GM19372 (cell line): ENCODE data around the gene SLC40A1.
A peak's percentile ranks its signal among the peaks of the same experiment; 100 is the strongest.
"Not testable (repeated sequence)": the region's sequence is repeated elsewhere in the genome, so short reads cannot be mapped to it uniquely, and the experiment has no call there.

Experiments used
- ATAC-seq: cut with Tn5 transposase; IDR thresholded peaks from one replicate; pipeline ENCODE4 v1.9.1; 2021; ENCODE audit warnings: mild to moderate bottlenecking, low read depth, moderate library complexity; ENCODE audit not compliant: unreplicated experiment

Gene SLC40A1

GRCh38 chr2:189601652-189602051 lies 21.1 kb upstream of the SLC40A1 start:
- not testable (repeated sequence) for ATAC-seq

DNA sequence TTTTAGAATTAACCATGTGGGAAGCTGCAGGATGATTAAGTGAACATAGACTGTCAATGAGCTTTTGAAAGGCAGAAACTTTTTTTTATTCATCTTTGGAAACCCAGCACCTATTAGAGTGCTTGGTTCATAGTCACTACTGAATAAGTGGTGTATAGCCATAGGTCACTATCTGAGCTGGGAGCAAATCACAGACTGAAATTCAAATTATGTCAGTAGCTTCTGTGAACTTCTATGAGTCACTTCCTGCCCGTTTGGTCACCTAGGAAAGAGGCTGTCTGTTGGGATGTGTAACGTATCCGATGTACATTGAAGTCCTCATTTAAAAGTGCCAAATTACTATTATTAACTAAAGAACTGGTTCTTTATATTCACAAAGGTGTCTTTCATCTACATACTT lies 20.5 kb upstream of the SLC40A1 start:
- ATAC-seq = no peak

- ATAC-seq = no peak
Observed at GRCh38 chr2:189599245-189599644, 18.7 kb upstream of the SLC40A1 start.

- no peak for ATAC-seq
Observed at GRCh38 chr2:189595417-189595816, 14.8 kb upstream of the SLC40A1 start.

- no peak for ATAC-seq
Observed at GRCh38 chr2:189594305-189594704, 13.7 kb upstream of the SLC40A1 start.

DNA sequence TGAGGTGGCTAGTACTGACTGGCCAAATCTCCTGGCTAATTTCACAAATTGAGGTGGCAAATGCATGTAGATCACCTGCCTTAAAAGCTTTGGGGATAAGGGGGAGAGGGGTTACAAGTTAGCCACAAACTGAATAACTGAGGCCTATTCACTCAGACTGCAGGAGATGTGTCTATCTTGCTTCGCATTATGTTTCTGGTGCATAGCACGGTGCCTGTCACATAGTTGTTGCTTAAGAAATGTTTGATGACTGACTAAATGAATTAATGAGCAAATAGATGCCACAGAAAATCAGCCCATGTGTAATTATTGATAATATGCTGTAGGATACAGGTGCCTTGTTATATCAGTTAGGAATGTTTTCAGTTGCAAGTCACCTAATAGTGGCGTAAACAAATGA lies 12.5 kb upstream of the SLC40A1 start:
- ATAC-seq = no peak

GRCh38 chr2:189592353-189592984 lies 11.9 kb upstream of the SLC40A1 start:
- no peak for ATAC-seq

DNA sequence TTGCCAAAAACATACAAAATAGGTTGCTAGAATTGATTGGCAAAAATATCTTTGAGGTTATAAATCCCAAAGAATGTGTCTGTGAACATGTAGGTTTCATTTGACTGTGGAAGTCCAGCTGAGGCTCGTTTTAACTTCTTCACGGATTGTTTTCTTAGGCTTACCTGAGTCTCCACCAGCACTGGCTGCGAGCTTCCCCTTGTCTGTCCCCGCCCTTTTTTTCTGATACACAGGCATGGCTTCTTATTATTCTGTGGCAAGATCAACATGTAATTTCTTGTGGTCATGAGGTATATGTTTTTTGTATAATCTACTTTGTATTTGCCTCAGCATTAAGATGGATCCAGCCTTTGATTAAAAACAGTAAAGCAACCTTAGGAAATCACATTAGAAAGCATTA lies 7.2 kb upstream of the SLC40A1 start:
- ATAC-seq = no peak

GRCh38 chr2:189585226-189585756 lies 4.7 kb upstream of the SLC40A1 start:
- ATAC-seq = no peak

GRCh38 chr2:189584686-189585085 lies 4.1 kb upstream of the SLC40A1 start:
- no peak for ATAC-seq

DNA sequence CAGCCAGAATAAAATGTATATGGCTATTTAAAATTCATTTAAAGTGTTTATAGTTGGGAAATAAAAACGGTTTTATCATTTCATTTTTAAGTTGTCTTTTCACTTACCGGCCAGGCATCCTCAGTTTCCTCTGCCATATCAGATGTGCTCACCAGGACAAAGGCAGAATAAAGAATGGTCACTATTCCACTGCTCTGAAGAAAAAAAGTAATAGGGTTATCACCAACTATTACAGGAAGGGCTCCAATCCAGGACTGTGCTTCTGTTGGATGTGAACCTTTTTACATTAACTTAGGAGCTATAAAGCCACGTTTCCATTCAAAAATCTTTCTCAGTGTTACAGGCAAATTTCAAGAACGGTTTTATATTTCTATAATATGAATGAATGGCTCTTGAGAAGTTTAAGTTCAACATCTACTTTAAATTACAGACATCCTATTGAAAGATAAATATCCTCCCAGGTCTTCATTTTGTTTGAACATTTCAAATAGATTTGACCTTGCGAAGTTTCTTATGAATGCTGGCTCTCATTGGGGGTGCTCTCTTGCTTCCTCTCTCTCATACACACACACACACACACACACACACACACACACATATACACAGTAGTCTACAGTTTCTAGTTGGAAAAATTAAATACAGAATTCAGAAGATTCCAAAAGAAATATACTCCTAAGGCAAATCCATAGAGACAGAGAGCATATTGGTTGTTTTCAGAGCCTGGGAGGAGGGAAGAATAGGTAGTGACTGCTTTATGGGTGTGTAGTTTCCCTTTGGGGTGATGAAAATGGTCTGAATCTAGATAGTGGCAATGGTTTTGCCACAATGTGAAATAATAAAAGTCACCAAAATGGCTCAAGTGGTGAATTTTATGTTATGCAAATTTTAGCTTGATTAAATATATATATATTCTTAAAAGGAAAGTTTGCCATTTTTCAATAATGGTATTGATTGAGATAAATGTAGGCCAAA lies 2.9 kb upstream of the SLC40A1 start:
- ATAC-seq = no peak

DNA sequence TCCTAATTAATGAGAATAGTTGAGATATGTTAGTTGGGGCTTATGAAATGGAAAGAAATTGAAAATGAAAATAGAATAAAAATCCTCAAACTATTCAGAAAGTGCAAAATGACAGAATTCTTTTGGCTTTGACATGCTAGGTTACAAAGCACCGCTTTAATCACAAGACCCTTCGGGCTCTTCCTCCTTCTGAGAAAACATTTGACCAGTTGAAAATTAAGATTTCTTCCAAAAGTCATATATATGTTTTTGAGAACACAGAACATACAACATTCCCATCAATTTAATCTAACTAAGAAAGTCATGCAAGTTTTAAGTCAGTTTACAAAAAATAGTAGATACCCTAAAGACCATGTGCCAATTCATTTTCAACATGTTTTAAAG lies 2.2 kb upstream of the SLC40A1 start:
- ATAC-seq = no peak

DNA sequence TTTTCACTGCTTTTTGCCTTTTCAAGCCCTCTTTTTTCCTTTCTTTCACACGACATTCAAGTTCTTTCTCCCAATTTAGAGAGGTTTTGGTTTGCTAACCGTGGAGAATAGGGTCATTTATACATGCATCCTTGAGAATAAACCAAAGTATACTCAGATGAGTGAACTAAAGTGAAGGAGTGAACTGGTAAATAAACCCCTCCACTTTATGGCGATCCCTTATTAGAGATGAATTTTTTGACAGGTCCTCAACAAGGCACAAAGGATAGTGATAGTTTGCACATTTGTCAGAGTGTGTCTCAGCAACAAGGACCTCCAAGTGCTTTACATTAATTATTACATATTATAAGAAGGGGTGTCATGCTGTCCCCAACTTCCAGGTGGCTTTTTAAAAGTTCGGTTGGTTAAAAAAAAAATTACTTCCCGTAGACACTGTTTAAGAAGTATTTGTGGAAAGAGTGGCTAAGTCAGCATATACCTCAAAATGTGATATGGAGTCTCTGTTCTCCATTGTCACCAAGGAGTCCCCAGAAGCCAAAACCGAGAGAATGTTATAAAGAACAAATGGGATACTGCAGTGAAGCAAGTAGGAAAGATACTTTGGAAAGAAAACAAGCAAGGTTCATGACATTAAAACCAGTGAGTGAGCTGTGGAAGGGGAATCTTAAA lies 1.7 kb upstream of the SLC40A1 start:
- no peak for ATAC-seq

- no peak for ATAC-seq
Observed at GRCh38 chr2:189581354-189582139, 961 bp upstream of the SLC40A1 start.

GRCh38 chr2:189580241-189580651 lies 340 bp downstream of the SLC40A1 start:
- ATAC-seq = peak; percentile 40

DNA sequence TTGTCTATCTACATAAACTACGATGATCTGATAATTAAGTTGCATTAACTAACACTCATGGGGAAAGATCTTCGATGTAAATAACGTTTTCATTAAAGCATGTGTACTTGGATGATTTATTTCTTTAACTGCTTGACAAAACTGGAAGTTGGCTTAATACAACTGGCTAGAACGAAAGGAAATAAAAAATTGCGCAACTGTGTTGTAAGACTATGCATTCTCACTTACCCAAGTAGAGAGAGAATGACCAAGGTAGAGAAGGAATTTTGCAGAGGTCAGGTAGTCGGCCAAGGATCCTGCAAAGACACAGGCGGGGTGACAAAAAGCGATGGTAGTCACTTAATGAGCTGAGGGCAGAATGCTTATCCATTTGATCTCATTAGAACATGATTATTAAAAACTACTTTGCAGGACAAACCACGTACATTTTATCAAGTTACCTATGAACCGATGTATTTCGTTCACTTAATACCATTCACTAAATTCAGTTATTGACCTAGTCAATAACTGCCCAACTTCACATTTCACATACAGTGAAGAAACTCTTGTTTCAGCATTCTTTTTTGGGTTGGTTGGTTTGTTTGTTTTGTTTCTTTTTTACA lies 900 bp downstream of the SLC40A1 start:
- ATAC-seq = no peak

DNA sequence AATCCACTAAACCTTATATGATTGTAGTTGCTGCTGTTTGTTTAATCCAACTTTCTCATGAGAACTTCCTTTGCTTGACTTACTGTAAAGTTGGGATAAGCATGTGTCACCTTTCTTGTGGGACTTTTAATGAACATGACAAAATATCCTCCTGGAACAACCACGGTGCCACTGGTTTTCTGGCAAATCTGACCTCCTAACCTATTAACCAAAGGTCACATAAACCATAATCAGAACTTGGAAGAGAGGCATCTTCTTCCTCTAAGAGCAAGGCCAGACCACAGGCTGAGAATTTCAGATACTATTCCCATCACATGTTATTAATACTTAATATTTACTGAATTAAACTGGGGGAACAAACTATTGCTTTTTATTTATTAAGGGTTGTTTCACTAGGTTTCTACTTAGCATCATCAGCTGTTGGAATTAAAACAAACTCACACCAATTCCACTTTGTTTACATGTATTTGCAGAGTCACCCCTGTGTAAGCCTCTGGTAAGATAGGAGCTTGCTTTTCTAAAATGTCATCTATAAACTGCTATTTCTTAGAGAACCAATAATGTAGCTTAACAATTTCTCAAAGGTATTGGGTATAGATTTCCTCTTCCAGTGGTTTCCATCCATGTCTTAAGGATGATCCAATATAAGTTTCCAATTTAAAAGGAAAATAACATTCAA lies 2.2 kb downstream of the SLC40A1 start:
- no peak for ATAC-seq

GRCh38 chr2:189577121-189577520 lies 3.5 kb downstream of the SLC40A1 start:
- ATAC-seq = no peak

DNA sequence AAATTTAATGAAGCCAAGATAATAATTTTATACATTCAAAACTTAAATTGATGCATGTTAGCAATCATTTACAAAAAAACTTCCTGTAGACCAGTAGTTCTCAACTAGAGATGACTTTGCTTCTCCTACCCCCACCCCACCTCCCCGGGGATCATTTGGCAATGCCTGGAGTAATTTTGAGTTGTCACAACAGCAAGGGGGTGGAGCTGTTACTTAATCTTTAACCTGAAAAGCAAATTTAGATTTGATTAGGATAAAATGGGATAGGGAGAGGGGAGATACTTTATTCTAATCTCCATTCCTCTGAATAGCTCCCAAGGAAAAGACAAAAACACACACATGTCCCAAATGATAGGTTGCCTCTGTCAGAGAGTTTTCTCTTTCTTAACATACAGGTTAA lies 4.2 kb downstream of the SLC40A1 start:
- ATAC-seq = no peak
